Measurements from ENCODE around the gene HECW1. TPM values are rescaled to one million over a fixed set of nuclear protein-coding genes. Genes with fewer than 3 reads are reported as not detected.
A peak's percentile ranks its signal among the peaks of the same experiment; 100 is the strongest.

The HECW1 gene
- total RNA-seq, 2 experiments from 2014 or later, result not detected

- Mint-ChIP-seq H3K36me3 (ENCODE audit: low read depth) (no peaks in the 10 kb centered on the region), H3K27ac (no peak overlapping the region), H3K9me3 (no peaks in the 10 kb centered on the region), H3K27me3 (peaks cover 7% of the 10 kb centered on the region), H3K4me1 (ENCODE audit: low read depth) (no peaks in the 10 kb centered on the region), H3K4me3 (no peak overlapping the region)
- intact Hi-C loops (cut with micrococcal nuclease), result no loop called here
- ChIA-PET POLR2A (no interaction called here), CTCF (no interaction called here)
- TF ChIP-seq CTCF (IDR thresholded peaks at IDR 0.05), result no peak
- ATAC-seq, result peak; percentile 51
- DNase-seq, result no peak
These were observed 52.3 kb downstream of the HECW1 start for GRCh38 chr7:43164757-43165156.

DNA sequence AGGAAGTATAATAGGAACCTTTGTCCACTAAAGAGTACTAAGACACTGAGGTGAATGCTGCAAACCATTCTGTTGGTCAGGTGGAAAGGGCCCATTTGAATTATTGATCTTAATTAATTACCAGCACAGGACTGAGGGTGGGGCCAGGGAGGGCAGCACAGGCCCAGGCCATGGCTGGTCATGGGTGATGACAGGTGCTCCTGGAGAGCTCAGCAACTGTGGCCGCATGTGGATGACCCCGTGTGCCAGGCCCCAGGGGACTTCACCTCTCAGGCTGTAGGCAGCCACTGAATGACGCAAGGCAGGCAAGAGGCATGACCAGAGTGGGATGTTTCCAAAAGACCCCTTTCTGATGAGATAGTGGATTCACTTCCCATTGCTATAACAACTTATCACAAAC lies 54.2 kb downstream of the HECW1 start:
- no peak for ATAC-seq
- TF ChIP-seq CTCF (IDR thresholded peaks at IDR 0.05), result no peak
- Mint-ChIP-seq H3K4me3 (no peak overlapping the region), H3K4me1 (ENCODE audit: low read depth) (no peaks in the 10 kb centered on the region), H3K27ac (no peak overlapping the region), H3K27me3 (peaks cover 13% of the 10 kb centered on the region), H3K36me3 (ENCODE audit: low read depth) (no peaks in the 10 kb centered on the region), H3K9me3 (no peaks in the 10 kb centered on the region)
- intact Hi-C loops (cut with micrococcal nuclease), result no loop called here
- ChIA-PET POLR2A (no interaction called here), CTCF (no interaction called here)
- DNase-seq, result no peak

- no peak for TF ChIP-seq CTCF (IDR thresholded peaks at IDR 0.05)
- DNase-seq (no peak), ATAC-seq (no peak)
- intact Hi-C loops (cut with micrococcal nuclease), result no loop called here
- POLR2A ChIA-PET, result no interaction called here
- H3K36me3 Mint-ChIP-seq (ENCODE audit: low read depth), result no peaks in the 10 kb centered on the region
- no peaks in the 10 kb centered on the region for H3K9me3 Mint-ChIP-seq
- CTCF ChIA-PET, result interaction anchor here (1.8 kb wide), 1 partner anchor 286 kb away, joined by 4 read pairs; no protein-coding TSS in a partner anchor
- peaks cover 15% of the 10 kb centered on the region for H3K27me3 Mint-ChIP-seq
- no peaks in the 10 kb centered on the region for H3K4me1 Mint-ChIP-seq (ENCODE audit: low read depth)
- H3K4me3 Mint-ChIP-seq, result no peak overlapping the region
- no peak overlapping the region for H3K27ac Mint-ChIP-seq
These were observed 56.6 kb downstream of the HECW1 start for GRCh38 chr7:43169076-43169475.

- Mint-ChIP-seq H3K36me3 (ENCODE audit: low read depth) (no peaks in the 10 kb centered on the region), H3K4me1 (ENCODE audit: low read depth) (no peaks in the 10 kb centered on the region), H3K27me3 (peaks cover 13% of the 10 kb centered on the region), H3K4me3 (no peak overlapping the region), H3K9me3 (no peaks in the 10 kb centered on the region), H3K27ac (no peak overlapping the region)
- intact Hi-C loops (cut with micrococcal nuclease), result no loop called here
- no peak for TF ChIP-seq CTCF (IDR thresholded peaks at IDR 0.05)
- DNase-seq (no peak), ATAC-seq (no peak)
- ChIA-PET CTCF (no interaction called here), POLR2A (no interaction called here)
These were observed 58.1 kb downstream of the HECW1 start for GRCh38 chr7:43170571-43170970.

DNA sequence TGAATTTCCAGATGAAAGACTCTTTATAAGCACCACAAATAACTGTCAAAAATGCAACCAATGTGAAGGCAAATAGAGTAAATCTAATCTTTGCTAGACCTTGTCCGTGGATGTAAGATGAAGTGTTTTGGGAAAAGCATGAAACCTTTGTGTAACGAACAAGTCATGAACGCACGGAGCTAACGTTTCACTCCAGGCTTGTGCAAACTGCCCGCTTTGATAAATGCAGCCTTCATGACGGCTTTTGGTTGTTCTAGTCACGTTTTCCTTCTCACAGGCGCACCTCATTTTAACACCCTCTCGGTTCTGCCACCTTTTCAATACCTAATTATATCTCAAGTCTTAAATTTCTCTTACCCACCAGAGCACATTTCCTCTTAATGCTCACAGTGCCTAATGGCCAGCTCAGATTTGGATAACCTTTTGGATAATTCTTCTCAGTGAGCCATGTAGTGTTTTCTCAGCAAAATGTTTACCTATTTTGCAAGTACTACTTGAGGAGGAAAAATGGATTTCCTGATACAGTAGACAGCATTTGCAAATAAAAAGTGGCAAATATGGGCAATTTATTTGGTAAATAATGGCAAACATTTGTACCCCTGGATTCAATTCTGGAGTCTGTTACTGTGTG lies 63.2 kb downstream of the HECW1 start:
- TF ChIP-seq CTCF (IDR thresholded peaks at IDR 0.05), result no peak
- intact Hi-C loops (cut with micrococcal nuclease), result no loop called here
- DNase-seq (no peak), ATAC-seq (no peak)
- H3K27me3 Mint-ChIP-seq, result peaks cover 5% of the 10 kb centered on the region
- ChIA-PET CTCF (no interaction called here), POLR2A (interaction anchor here (0.6 kb wide), 1 partner anchor 1319 kb away, joined by 3 read pairs; no protein-coding TSS in a partner anchor)
- H3K36me3 Mint-ChIP-seq (ENCODE audit: low read depth), result no peaks in the 10 kb centered on the region
- no peak overlapping the region for H3K4me3 Mint-ChIP-seq
- H3K4me1 Mint-ChIP-seq (ENCODE audit: low read depth), result no peaks in the 10 kb centered on the region
- H3K9me3 Mint-ChIP-seq, result no peaks in the 10 kb centered on the region
- no peak overlapping the region for H3K27ac Mint-ChIP-seq

Measured in activated CD8-positive, alpha-beta T cell treated with anti-CD3 and anti-CD28 coated beads for 36 hours (primary cell).